WERI-Rb-1 (cell line): ENCODE measurements around the gene TCF25.

Experiments
- DNase-seq: peaks from one replicate; pipeline ENCODE4 v3.0.0-alpha.2; 2020
- H3K27ac ChIP-seq: fragments of 250-450 bp; sonication (Bioruptor Pico); 2 replicates; pipeline ENCODE4 v1.5.1; 2020; ENCODE audit warnings: mild to moderate bottlenecking, moderate library complexity
- H3K27me3 ChIP-seq: fragments of 250-450 bp; sonication (Bioruptor Pico); 2 replicates; pipeline ENCODE4 v1.5.1; 2021; ENCODE audit warnings: mild to moderate bottlenecking, low read depth, moderate library complexity; ENCODE audit not compliant: insufficient read depth, severe bottlenecking
- H3K36me3 ChIP-seq: fragments of 250-450 bp; sonication (Bioruptor Pico); 2 replicates; pipeline ENCODE4 v1.5.1; 2020; ENCODE audit warnings: mild to moderate bottlenecking, moderate library complexity
- H3K4me3 ChIP-seq: 2 replicates; pipeline ENCODE4 v1.5.1; 2011; ENCODE audit warnings: low read depth, mild to moderate bottlenecking, control low read depth, low read length
- H3K9me3 ChIP-seq: fragments of 250-450 bp; sonication (Bioruptor Pico); 2 replicates; pipeline ENCODE4 v1.5.1; 2021; ENCODE audit warnings: mild to moderate bottlenecking, moderate library complexity; ENCODE audit not compliant: severe bottlenecking
- CTCF ChIP-seq: IDR thresholded peaks from 2 replicates; pipeline ENCODE4 v1.5.1; 2011; ENCODE audit warnings: low read depth, mild to moderate bottlenecking, control low read depth, inconsistent platforms, low read length

The TCF25 gene

DNA sequence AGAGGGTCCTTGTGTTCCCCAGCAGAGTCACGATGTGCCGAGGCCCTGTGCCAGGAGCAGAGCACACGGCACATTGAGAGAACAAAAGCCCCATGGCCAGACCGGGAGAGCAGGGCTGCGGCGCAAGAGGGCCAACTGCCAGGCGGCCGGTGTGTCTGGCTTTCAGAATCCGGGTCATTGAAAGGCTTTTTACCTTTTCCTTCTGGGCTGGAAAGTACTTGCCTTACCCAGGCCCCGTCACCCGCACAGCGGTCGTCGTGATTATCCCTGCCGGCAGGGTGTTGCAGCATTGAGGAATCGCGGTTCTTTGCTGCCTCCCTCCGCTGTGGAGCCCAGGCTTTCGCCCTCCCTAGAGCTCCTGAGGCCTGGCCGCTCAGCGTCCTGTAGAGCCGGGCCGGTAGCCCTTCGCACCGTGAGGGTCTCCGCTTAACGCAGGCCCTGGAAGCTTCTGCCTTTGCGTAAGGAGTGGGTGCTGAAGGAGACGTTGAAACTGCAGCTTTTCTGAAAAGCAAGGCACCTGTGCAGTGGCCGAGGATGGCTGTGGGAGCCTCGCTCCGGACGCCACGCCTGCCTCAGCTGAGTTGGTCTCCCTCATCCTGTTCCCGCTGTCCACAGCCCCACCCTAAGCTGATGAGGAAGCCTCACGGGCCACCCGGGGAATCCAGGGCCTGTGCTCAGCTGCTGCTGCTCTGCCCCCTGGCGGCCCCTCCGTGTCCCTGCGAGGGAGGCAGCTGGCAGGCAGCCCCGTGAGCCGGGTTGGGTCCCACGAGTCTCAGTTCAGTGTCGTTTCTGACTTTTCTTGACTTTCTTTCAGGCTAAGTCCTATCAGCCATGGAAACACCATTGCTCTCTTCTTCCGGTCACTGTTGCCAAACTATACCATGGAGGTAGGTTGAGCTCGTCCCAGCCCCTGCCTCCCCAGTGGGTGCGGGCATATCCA lies 36.7 kb downstream of the TCF25 start:
- TF ChIP-seq CTCF: peak; percentile 83
- peak; percentile 77 for DNase-seq
- H3K27me3 ChIP-seq: no peaks in the 10 kb centered on the region
- H3K36me3 ChIP-seq: peaks cover 8% of the 10 kb centered on the region; the same call in 1 of the 2 replicates
- H3K27ac ChIP-seq: peak overlapping the region; percentile 28; the same call in 1 of the 2 replicates
- no peaks in the 10 kb centered on the region for H3K9me3 ChIP-seq
- H3K4me3 ChIP-seq: no peak overlapping the region

DNA sequence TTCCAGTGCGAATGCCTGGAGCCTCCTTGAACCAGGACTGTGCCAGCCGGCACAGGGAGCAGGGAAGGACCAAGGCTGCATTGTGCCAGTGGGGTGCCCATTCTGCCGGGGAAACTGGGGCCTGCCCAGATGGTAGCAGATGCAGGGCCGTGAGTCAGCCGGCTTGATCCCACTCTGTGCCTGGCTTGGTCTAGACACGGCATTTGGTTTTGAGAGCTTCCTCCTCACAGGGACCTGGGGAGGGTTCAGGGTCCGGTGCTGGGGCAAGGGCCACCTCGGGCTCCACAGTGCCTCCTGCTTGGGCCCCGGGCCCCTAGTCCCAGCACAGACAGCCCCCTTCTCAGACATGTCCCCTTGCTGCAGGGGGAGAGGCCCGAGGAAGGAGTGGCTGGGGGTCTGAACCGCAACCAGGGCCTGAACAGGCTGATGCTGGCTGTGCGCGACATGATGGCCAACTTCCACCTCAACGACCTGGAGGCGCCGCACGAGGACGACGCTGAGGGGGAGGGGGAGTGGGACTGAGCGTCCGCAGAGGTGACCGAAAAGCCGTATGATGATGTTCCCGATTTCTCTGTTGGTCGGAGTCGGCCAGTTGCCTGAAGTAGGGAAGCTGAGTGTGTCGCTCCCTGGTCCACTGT lies 37.4 kb downstream of the TCF25 start:
- Histone ChIP-seq H3K9me3 (no peaks in the 10 kb centered on the region), H3K27ac (no peak overlapping the region), H3K36me3 (peaks cover 8% of the 10 kb centered on the region; the same call in 1 of the 2 replicates), H3K4me3 (no peak overlapping the region), H3K27me3 (no peaks in the 10 kb centered on the region)
- no peak for TF ChIP-seq CTCF
- no peak for DNase-seq

- H3K9me3 ChIP-seq: no peaks in the 10 kb centered on the region
- no peak for DNase-seq
- no peak overlapping the region for H3K4me3 ChIP-seq
- peaks cover 8% of the 10 kb centered on the region; the same call in 1 of the 2 replicates for H3K36me3 ChIP-seq
- H3K27ac ChIP-seq: no peak overlapping the region
- no peak for TF ChIP-seq CTCF
- no peaks in the 10 kb centered on the region for H3K27me3 ChIP-seq
Observed at GRCh38 chr16:89911375-89911774, 38.0 kb downstream of the TCF25 start.

GRCh38 chr16:89912143-89912542 lies 38.8 kb downstream of the TCF25 start:
- Histone ChIP-seq H3K27ac (no peak overlapping the region), H3K9me3 (no peaks in the 10 kb centered on the region), H3K27me3 (no peaks in the 10 kb centered on the region), H3K36me3 (peaks cover 8% of the 10 kb centered on the region; the same call in 1 of the 2 replicates), H3K4me3 (no peak overlapping the region)
- DNase-seq: no peak
- no peak for TF ChIP-seq CTCF

- no peak overlapping the region for H3K4me3 ChIP-seq
- no peak overlapping the region for H3K27ac ChIP-seq
- no peak for TF ChIP-seq CTCF
- no peaks in the 10 kb centered on the region for H3K9me3 ChIP-seq
- H3K36me3 ChIP-seq: peaks cover 8% of the 10 kb centered on the region; the same call in 1 of the 2 replicates
- no peak for DNase-seq
- no peaks in the 10 kb centered on the region for H3K27me3 ChIP-seq
Observed at GRCh38 chr16:89912627-89913026, 39.2 kb downstream of the TCF25 start.
